GM18508 (cell line): Measurements from ENCODE around the gene SPCS1.

ENCODE experiments used
- ATAC-seq: cut with Tn5 transposase; IDR thresholded peaks from one replicate; pipeline ENCODE4 v1.9.1; 2021; ENCODE audit warnings: moderate number of reproducible peaks; ENCODE audit not compliant: insufficient read depth, unreplicated experiment

The SPCS1 gene

DNA sequence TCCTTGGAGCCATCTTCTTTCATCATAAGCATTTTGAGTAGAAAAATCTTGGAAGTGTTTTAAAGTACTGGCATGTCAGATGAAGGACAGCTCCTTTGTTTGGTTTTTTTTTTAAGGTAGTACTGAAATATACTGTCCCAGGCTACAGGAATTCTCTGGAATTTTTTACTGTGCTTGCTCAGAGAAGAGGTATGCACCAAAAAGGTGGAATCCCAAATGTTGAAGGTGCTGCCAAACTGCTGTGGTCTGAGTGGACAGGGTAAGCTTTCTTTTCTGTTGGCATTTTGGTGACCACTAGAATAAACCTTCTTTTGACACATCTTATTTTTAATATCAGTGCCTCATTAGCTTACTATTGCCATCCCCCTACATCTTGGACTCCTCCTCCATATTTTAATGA lies 12.8 kb upstream of the SPCS1 start:
- no peak for ATAC-seq

- ATAC-seq: no peak
These were observed 11.2 kb upstream of the SPCS1 start for GRCh38 chr3:52694528-52695189.

DNA sequence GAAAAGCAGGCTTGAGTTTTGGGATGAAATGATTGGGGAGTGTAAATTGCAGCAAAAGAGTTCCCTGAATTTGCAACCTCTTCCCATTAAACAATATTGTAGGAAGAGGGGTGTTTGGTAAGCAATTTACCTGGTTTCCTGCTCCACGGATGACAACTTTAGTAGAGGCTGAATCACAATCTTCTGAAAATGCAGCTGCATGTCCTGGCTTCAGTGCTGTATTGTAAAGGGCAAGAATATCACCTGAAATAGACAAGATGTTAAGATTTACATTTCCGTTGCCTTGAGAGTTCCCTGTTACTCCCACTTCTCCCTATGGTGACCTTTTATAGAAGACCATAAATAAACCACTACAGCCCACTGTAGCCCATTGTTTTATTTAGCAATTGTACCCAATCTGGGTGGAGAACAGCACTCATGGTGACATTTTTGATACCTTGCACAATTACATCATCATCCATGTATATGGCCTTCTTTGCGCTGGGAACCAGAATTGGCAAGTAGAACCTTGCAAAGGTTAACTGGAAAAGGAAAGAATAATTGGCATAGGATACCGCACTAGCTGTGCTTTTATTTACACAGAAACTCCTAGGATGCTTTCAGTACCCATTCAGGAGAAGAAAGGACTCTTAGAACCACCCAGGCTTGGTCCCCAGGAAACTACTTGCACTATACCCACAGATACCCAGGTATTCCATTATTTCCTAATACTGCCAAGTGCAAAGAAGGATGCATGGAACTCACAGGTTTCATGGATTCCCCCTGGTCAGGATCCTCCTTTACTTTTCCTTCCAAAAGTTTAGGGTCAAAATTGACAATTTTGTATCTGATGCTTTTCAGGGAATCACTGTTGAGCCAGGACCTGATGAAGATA lies 9.9 kb upstream of the SPCS1 start:
- ATAC-seq: no peak

GRCh38 chr3:52696830-52697631 lies 8.9 kb upstream of the SPCS1 start:
- ATAC-seq: no peak

- ATAC-seq: no peak
These were observed 8.3 kb upstream of the SPCS1 start for GRCh38 chr3:52697632-52697965.

DNA sequence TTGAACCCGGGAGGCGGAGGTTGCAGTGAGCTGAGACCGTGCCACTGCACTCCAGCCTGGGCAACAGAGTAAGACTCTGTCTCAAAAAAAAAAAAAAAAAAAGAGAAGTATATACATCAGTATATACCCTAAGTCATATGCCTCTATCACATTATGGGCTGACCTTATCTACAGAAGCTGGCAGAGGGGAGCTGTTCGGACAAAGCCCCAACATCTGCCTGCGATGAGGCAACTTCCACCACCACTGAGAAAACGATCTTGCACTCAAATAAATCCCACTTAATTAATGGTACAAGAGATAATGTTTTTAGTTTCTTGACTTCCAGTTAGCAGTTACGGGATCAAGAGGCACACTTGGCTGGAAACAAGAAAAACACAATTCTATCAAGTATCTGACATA lies 2.6 kb upstream of the SPCS1 start:
- ATAC-seq: no peak

- no peak for ATAC-seq
These were observed 1.1 kb upstream of the SPCS1 start for GRCh38 chr3:52704611-52705437.

GRCh38 chr3:52705438-52705687 lies 543 bp upstream of the SPCS1 start:
- no peak for ATAC-seq

- ATAC-seq: no peak
These were observed 1.7 kb downstream of the SPCS1 start for GRCh38 chr3:52707585-52707984.

DNA sequence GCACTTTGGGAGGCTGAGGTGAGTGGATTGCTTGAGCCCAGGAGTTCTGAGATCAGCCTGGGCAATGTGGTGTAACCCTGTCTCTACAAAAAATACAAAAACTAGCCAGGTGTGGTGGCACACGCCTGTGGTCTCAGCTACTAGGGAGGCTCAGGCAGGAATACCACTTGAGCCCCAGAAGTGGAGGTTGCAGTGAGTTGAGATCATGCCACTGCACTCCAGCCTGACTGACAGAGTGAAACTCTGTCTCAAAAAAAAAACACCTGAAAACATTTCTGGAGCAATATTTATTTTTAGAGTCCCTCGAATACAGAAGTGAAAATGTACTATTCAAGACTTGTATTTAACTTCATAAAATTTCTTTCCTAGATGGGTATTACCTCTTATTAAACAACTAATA lies 4.6 kb downstream of the SPCS1 start:
- ATAC-seq: no peak

- ATAC-seq: no peak
These were observed 6.6 kb downstream of the SPCS1 start for GRCh38 chr3:52712291-52713212.

DNA sequence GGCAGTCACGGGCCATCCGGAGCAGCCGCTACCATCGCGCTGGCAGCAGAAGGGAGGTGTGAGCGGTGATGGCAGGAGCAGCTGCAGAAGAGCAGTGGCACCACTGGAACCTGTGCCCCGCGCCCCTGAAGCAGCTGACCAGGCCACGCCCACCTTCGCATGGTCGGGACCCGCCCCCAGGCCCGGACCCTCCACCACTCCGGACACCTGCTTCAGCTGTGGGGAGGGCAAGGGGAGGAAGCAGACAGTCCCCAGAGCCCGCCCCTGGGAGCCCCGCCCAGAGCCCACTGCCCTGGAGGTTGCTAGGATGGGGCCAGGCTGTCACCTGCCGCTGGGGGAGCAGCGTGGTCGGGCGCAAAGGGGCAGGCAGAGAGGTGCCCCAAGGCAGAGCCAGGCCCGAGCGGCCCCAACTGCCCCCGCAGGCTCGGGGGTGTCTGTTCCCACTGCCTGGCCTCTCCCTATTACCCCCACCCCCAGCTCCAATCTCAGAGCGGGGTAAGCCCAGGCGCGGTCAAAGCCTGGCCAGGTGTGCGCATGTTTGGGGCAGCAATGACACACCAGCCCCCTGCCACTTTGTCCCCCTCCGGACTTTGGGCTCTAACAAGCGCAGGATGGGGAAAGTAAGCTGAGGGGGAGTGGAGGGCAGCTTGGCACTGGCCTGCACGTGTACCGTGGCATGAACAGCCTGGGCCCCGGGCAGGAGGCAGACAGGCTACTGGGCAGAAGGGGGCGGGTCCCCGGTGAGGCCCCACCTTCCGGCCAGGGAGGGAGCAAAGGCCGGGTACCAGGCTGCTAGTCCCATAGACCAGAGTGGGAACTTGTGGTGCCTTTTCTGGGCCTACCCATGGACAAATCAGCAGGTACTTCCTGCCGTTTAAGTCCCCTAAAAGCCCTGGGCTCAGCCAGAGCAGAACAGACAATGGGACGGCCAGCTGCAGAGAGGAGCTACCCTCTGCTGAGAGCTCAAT lies 8.7 kb downstream of the SPCS1 start:
- no peak for ATAC-seq

DNA sequence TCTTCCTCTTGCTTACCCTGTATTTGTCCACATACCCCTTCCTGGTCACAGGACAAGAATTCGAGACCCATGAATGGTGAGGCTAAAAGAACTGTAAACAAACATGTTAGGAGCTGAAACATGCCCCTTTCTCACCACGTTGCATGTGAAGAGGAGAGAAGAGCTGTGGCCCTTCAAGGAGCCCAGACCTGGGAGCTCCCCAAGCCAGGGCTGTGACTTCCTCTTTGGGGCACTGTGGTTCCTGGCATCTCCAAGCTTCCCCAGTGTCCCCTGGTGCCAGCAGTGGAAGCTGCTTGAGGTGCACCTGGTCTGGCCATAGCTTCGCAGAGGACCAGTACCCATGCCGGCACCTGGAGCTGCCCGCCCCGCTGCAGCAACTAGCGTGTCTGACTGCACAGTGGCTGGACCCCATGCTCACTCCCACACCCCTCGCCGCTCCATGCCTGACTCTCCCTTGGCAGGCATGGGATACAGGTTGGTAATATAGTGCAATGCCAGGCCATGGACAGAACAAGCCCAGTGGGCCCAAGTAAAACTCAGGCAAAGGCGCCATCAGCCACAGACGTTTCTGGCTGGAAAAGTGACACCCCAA lies 9.9 kb downstream of the SPCS1 start:
- no peak for ATAC-seq

DNA sequence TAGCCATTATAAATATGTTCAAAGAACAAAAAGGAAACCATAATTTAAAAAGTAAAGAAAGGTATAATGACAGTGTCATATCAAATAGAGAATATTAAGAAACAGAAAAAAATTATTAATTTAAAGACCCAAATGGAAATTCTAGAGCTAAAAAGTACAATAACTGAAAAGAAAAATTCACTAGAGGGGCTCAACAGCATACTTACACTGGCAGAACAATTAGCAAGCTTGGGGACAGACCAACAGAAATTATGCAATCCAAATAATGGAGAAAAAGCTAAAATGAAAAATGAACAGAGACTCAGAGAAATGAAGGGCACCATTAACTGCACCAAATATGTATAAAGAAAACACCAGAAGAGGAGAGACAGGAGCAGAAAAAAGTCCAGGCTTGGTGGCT lies 13.7 kb downstream of the SPCS1 start:
- ATAC-seq: no peak

DNA sequence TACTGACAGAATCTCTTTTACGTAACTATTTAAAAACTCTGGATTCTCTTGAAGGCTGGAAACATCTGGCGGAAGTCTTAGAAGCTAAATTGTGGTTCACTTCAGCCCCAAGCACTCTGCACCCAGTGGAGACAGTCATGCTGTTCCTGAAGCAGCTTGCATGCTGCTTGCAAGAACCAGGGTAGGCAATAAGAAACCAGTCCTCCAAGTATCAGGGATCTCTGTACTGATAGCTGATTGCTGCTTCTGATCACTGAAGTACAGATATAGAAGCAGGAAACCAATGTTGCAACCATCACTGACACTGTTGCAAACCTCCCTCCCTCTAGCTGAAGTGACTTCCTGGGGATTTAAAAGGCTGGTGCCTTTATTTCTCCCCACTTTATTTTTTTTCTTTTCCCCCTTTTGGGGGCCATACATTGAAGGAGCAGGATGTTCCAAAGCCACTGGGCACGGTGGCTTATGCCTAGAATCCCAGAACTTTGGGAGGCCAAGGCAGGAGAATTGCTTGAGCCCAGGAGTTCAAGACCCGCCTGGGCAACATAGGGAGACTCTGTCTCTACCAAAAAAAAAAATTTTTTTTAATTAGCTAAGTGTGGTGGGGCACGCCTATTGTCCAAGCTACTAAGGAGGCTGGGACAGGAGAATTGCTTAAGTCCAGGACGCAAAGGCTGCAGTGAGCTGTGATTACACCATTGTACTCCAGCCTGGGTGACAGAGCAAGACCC lies 15.3 kb downstream of the SPCS1 start:
- ATAC-seq: no peak

- ATAC-seq: no peak
These were observed 15.8 kb downstream of the SPCS1 start for GRCh38 chr3:52721730-52722008.

GRCh38 chr3:52722491-52722890 lies 16.6 kb downstream of the SPCS1 start:
- no peak for ATAC-seq

DNA sequence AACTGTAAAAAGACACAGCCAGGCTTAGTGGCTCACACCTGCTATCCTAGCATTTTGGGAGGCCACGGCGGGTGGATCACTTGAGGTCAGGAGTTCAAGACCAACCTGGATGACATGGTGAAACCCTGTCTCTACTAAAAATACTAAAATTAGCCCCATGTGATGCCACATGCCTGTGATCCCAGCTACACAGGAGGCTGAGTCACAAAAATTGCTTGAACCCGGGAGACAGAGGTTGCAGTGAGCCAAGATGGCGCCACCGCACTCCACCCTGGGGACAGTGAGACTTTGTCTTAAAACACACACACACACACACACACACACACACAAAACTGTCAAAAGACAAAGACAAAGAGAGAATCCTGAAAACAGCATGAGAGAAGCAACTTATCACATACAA lies 18.0 kb downstream of the SPCS1 start:
- ATAC-seq: no peak
